Gastrocnemius medialis (tissue), 4 donors: ENCODE results near the gene FIBCD1. TPM values are rescaled to one million over a fixed set of nuclear protein-coding genes. Genes with fewer than 3 reads are reported as not detected.

ENCODE experiments used
- ATAC-seq, 2 donors: fragments of 150-250 bp; one replicate each; pipeline ENCODE4 v1.9.1; 2016
- DNase-seq, 2 donors: peaks; one replicate each; pipeline ENCODE4 v3.0.0-alpha.2; 2019
- H3K27ac ChIP-seq, 4 donors: fragments of 200-600 bp; sonication (generic); 1 replicate in 1 of 4; 2 replicates in 3 of 4; pipeline ENCODE4 v1.5.1; 2016 to 2018; ENCODE audit warnings: mild to moderate bottlenecking in 2 of 4, moderate library complexity in 1 of 4
- H3K27me3 ChIP-seq, 3 donors: fragments of 200-600 bp; sonication (generic) in 2 of 3; 1 replicate in 1 of 3; 2 replicates in 2 of 3; pipeline versions ENCODE4 v1.5.1 to v1.6.0; 2016 to 2019; ENCODE audit warnings: mild to moderate bottlenecking in 1 of 3, moderate library complexity in 1 of 3
- H3K36me3 ChIP-seq, 2 donors: fragments of 200-600 bp; sonication (generic) in 1 of 2; one replicate each; pipeline ENCODE4 v1.5.1; 2017 to 2018
- H3K4me1 ChIP-seq, 2 donors: fragments of 200-600 bp; sonication (generic) in 1 of 2; one replicate each; pipeline ENCODE4 v1.5.1; 2016 to 2017; ENCODE audit warnings: mild to moderate bottlenecking in 2 of 2
- H3K4me3 ChIP-seq, 4 donors: fragments of 200-600 bp; sonication (generic) in 3 of 4; 1 replicate in 1 of 4; 2 replicates in 3 of 4; pipeline ENCODE4 v1.5.1; 2016 to 2019; ENCODE audit warnings: mild to moderate bottlenecking in 2 of 4
- H3K9me3 ChIP-seq, 3 donors: fragments of 200-600 bp; sonication (generic) in 2 of 3; 1 replicate in 1 of 3; 2 replicates in 2 of 3; pipeline ENCODE4 v1.5.1; 2016 to 2019
- CTCF ChIP-seq, 5 experiments: fragments of 450-650 bp in 3 of 5; fragments of 200-600 bp in 2 of 5; sonication (generic) in 2 of 5; IDR thresholded peaks in 4 of 5; conservative IDR thresholded peaks in 1 of 5; 1 replicate in 4 of 5; 2 replicates in 1 of 5; pipeline ENCODE4 v1.5.1; 2016 to 2019; ENCODE audit warnings: antibody characterized with exemption in 5 of 5, mild to moderate bottlenecking in 3 of 5, moderate library complexity in 3 of 5
- POLR2A ChIP-seq, 2 donors: fragments of 450-650 bp; IDR thresholded peaks; one replicate each; pipeline ENCODE4 v1.6.1; 2017; ENCODE audit warnings: antibody characterized with exemption in 2 of 2, mild to moderate bottlenecking in 2 of 2, moderate library complexity in 2 of 2
- in situ Hi-C, 4 donors: fragments of 200-750 bp; cut with MboI; loops; one replicate each; pipeline versions ENCODE4 v1.15.0 to v1.8.0; 2017; ENCODE audit warnings: low sequenced_read_pairs in 4 of 4
- intact Hi-C: fragments of 100-400 bp; cut with DNase I; formaldehyde crosslinking; loops from one replicate; pipeline ENCODE4 v1.15.1; 2023; ENCODE audit warnings: low total_unique reads
- total RNA-seq, 4 donors: library from RNA; depleted of rRNA; stranded (reverse); fragments of >200 nt; gene quantifications; one replicate each; pipeline versions ENCODE4 v1.1.0 to v1.2.3, GENCODE V29; 2016

The FIBCD1 gene
- total RNA-seq, 4 donors from 2014 or later: not detected

- peaks cover 17 to 24% (median 18%) of the 10 kb centered on the region in 3 donors for H3K27me3 ChIP-seq
- no peaks in the 10 kb centered on the region for H3K4me1 ChIP-seq
- H3K27ac ChIP-seq: no peak overlapping the region
- in situ Hi-C loops: no loop called here
- H3K9me3 ChIP-seq: no peaks in the 10 kb centered on the region
- DNase-seq: no peak
- intact Hi-C loops: no loop called here
- H3K36me3 ChIP-seq: no peaks in the 10 kb centered on the region
- no peak for ATAC-seq
- TF ChIP-seq POLR2A (IDR thresholded peaks at IDR 0.05) (no peak), CTCF (IDR thresholded peaks at IDR 0.05 in 4 of 5, conservative IDR thresholded peaks at IDR 0.05 in 1 of 5) (no peak)
- no peak overlapping the region for H3K4me3 ChIP-seq
Observed at GRCh38 chr9:130975932-130976841, 37.1 kb upstream of the FIBCD1 start.

- Histone ChIP-seq H3K27ac (no peak overlapping the region), H3K27me3 (peaks cover 17 to 24% (median 18%) of the 10 kb centered on the region in 3 donors), H3K36me3 (no peaks in the 10 kb centered on the region), H3K4me3 (no peak overlapping the region), H3K9me3 (no peaks in the 10 kb centered on the region), H3K4me1 (no peaks in the 10 kb centered on the region)
- in situ Hi-C loops: no loop called here
- TF ChIP-seq CTCF (IDR thresholded peaks at IDR 0.05 in 4 of 5, conservative IDR thresholded peaks at IDR 0.05 in 1 of 5) (no peak), POLR2A (IDR thresholded peaks at IDR 0.05) (no peak)
- no peak for DNase-seq
- intact Hi-C loops: no loop called here
- ATAC-seq: no peak
Observed at GRCh38 chr9:130975156-130975555, 36.1 kb upstream of the FIBCD1 start.

GRCh38 chr9:130974697-130975096, 35.6 kb upstream of the FIBCD1 start:
- ATAC-seq (no peak), DNase-seq (no peak)
- no peaks in the 10 kb centered on the region for H3K4me1 ChIP-seq
- intact Hi-C loops: no loop called here
- H3K4me3 ChIP-seq: no peak overlapping the region
- in situ Hi-C loops: no loop called here
- H3K27me3 ChIP-seq: peaks cover 17 to 24% (median 18%) of the 10 kb centered on the region in 3 donors
- no peaks in the 10 kb centered on the region for H3K9me3 ChIP-seq
- H3K36me3 ChIP-seq: no peaks in the 10 kb centered on the region
- H3K27ac ChIP-seq: no peak overlapping the region
- TF ChIP-seq POLR2A (IDR thresholded peaks at IDR 0.05) (no peak), CTCF (IDR thresholded peaks at IDR 0.05 in 4 of 5, conservative IDR thresholded peaks at IDR 0.05 in 1 of 5) (no peak)

GRCh38 chr9:130973686-130974281, 34.7 kb upstream of the FIBCD1 start:
- intact Hi-C loops (no loop called here), in situ Hi-C loops (no loop called here)
- H3K36me3 ChIP-seq: no peaks in the 10 kb centered on the region
- DNase-seq (no peak), ATAC-seq (no peak)
- H3K4me3 ChIP-seq: no peak overlapping the region
- no peak overlapping the region for H3K27ac ChIP-seq
- peaks cover 17 to 24% (median 18%) of the 10 kb centered on the region in 3 donors for H3K27me3 ChIP-seq
- H3K4me1 ChIP-seq: no peaks in the 10 kb centered on the region
- TF ChIP-seq POLR2A (IDR thresholded peaks at IDR 0.05): no peak
- no peak for TF ChIP-seq CTCF (IDR thresholded peaks at IDR 0.05 in 4 of 5, conservative IDR thresholded peaks at IDR 0.05 in 1 of 5)
- H3K9me3 ChIP-seq: no peaks in the 10 kb centered on the region
